AG10803 (cell line): ENCODE data around the gene SSR3.

Experiments used
- DNase-seq: peaks from one replicate; pipeline ENCODE4 v3.0.0; 2010; ENCODE audit warnings: low read depth
- H3K4me3 ChIP-seq: 2 replicates; pipeline ENCODE4 v1.5.1; 2011; ENCODE audit warnings: mild to moderate bottlenecking, low read length, control low read depth
- TF ChIP-seq, protein P1 (sequence below): conservative IDR thresholded peaks from 2 replicates; pipeline ENCODE4 v1.5.1; 2011; ENCODE audit warnings: mild to moderate bottlenecking, low read length, control low read depth, inconsistent platforms

The SSR3 gene

GRCh38 chr3:156525808-156526207 is 29.1 kb downstream of the SSR3 start:
- DNase-seq, result no peak
- H3K4me3 ChIP-seq, result no peak overlapping the region
- TF ChIP-seq, protein P1, sequence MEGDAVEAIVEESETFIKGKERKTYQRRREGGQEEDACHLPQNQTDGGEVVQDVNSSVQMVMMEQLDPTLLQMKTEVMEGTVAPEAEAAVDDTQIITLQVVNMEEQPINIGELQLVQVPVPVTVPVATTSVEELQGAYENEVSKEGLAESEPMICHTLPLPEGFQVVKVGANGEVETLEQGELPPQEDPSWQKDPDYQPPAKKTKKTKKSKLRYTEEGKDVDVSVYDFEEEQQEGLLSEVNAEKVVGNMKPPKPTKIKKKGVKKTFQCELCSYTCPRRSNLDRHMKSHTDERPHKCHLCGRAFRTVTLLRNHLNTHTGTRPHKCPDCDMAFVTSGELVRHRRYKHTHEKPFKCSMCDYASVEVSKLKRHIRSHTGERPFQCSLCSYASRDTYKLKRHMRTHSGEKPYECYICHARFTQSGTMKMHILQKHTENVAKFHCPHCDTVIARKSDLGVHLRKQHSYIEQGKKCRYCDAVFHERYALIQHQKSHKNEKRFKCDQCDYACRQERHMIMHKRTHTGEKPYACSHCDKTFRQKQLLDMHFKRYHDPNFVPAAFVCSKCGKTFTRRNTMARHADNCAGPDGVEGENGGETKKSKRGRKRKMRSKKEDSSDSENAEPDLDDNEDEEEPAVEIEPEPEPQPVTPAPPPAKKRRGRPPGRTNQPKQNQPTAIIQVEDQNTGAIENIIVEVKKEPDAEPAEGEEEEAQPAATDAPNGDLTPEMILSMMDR, result no peak

DNA sequence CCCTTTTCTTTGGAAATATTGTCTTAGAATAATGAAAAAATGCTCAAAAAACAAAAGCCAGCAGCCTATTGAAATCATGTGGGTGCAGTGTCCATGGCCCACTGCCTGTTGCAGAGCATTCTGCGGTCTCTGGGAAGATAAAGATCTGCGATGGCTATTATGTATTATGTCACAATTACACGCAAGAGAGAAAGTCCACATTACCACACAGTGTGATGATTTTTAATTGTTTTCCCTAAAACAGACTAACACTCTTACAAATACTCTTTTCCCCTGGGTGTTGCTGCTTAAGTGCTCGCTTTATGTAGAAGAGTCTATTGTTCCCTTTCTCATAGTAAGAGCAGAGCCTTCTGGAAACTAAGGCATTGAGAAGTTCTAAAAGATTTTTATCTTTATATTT is 32.2 kb downstream of the SSR3 start:
- TF ChIP-seq, protein P1, result no peak
- DNase-seq, result no peak
- no peak overlapping the region for H3K4me3 ChIP-seq

DNA sequence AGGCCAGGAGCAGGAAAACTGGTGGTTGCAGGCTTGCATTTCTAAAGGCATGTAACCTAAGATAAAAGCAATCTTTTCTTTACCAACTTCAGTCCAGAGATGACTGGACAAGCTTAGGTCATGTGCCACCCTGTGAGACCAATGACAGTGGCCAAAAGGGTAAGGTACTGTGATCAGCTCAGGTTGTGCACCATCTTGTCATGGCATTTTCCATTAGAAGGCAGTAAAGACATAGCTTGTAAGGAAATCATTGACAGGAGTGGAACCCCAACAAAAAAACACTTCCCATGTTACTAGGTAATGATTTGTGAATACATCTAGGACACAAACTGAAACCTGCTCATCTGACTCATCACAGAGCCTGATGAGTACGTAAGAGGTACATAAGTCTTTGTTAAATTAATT is 35.2 kb downstream of the SSR3 start:
- TF ChIP-seq, protein P1, result no peak
- no peak for DNase-seq
- H3K4me3 ChIP-seq, result no peak overlapping the region

DNA sequence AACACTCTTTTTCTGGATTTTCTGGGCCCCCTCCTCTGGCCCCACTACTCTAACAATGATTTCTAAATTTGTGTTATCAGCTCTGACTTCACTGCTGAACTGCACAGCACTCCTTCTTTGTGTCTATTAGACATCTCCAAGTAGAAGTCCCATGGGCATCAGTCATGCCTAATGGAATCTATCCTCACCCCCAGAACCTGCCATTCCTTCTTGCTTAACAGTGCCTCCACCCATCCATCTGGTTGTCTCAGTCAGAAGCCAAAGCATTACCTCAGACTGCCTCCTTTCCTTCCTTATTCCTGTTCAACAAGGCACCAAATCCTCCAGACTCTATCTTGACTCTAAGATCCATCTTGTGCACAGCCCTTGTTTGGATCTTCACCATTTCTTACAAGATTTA is 36.2 kb downstream of the SSR3 start:
- peak; percentile 53 for DNase-seq
- H3K4me3 ChIP-seq, result no peak overlapping the region
- TF ChIP-seq, protein P1, result no peak

GRCh38 chr3:156516961-156517360 is 38.0 kb downstream of the SSR3 start:
- H3K4me3 ChIP-seq, result no peak overlapping the region
- TF ChIP-seq, protein P1, result no peak
- DNase-seq, result no peak

- no peak for DNase-seq
- H3K4me3 ChIP-seq, result no peak overlapping the region
- TF ChIP-seq, protein P1, result no peak
Observed at GRCh38 chr3:156516284-156516683, 38.6 kb downstream of the SSR3 start.

- DNase-seq, result no peak
- TF ChIP-seq, protein P1, result no peak
- no peak overlapping the region for H3K4me3 ChIP-seq
Observed at GRCh38 chr3:156513619-156514018, 41.3 kb downstream of the SSR3 start.
